Measurements from ENCODE around the gene CTNNA3.

CTNNA3 gene

DNA sequence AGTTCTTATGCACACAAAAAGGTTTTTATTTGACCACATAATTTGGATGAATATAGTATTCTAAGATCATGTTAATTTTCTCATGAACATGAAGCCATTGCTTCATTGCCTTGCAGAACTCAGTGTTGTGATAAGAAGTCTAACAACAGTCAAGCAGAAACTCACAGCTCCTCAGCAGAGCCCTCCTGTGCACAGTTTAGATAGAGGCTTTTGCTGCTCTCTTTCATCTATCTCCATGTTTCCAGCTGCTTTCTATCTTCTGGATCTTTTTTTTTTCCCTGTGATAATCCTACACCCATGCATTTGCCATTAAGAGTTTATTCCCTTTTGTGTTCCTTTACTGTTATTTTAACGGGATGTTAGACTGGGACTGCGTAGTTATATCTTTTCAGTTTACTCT is 1327.8 kb downstream of the CTNNA3 start:
- no peak overlapping the region for H3K4me3 ChIP-seq (ENCODE audit: low read length, poor library complexity, severe bottlenecking)
- H4K20me1 ChIP-seq (ENCODE audit: insufficient read depth, low read length, poor library complexity, severe bottlenecking) = no peaks in the 10 kb centered on the region
- no peaks in the 10 kb centered on the region for H3K27me3 ChIP-seq (ENCODE audit: insufficient read depth, low read length, poor library complexity, severe bottlenecking)
- TF ChIP-seq, protein P1, sequence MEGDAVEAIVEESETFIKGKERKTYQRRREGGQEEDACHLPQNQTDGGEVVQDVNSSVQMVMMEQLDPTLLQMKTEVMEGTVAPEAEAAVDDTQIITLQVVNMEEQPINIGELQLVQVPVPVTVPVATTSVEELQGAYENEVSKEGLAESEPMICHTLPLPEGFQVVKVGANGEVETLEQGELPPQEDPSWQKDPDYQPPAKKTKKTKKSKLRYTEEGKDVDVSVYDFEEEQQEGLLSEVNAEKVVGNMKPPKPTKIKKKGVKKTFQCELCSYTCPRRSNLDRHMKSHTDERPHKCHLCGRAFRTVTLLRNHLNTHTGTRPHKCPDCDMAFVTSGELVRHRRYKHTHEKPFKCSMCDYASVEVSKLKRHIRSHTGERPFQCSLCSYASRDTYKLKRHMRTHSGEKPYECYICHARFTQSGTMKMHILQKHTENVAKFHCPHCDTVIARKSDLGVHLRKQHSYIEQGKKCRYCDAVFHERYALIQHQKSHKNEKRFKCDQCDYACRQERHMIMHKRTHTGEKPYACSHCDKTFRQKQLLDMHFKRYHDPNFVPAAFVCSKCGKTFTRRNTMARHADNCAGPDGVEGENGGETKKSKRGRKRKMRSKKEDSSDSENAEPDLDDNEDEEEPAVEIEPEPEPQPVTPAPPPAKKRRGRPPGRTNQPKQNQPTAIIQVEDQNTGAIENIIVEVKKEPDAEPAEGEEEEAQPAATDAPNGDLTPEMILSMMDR (conservative IDR thresholded peaks at IDR 0.05; ENCODE audit: low read length) = no peak
- TF ChIP-seq EZH2phosphoT487 (IDR thresholded peaks at IDR 0.05; ENCODE audit: borderline replicate concordance) = no peak
- H3F3A ChIP-seq (ENCODE audit: low read depth) = no peaks in the 10 kb centered on the region
- H3K36me3 ChIP-seq (ENCODE audit: insufficient read depth, low read length) = no peaks in the 10 kb centered on the region
- no peak overlapping the region for H3K4me2 ChIP-seq (ENCODE audit: low read depth, low read length, poor library complexity, severe bottlenecking)
- no peaks in the 10 kb centered on the region for H3K79me2 ChIP-seq (ENCODE audit: insufficient read depth, low read length)
- no peaks in the 10 kb centered on the region for H3K9me3 ChIP-seq (ENCODE audit: insufficient read depth, low read depth, low read length)
- H3K4me1 ChIP-seq (ENCODE audit: insufficient read depth, low read length, poor library complexity, severe bottlenecking) = no peaks in the 10 kb centered on the region
- no peak overlapping the region for H3K9ac ChIP-seq (ENCODE audit: low read depth, low read length, poor library complexity, severe bottlenecking)
- H3K9me2 ChIP-seq (replicated peaks; ENCODE audit: low read depth, low read length) = no peaks in the 10 kb centered on the region
- H2AFZ ChIP-seq (ENCODE audit: low read length) = no peak overlapping the region

DNA sequence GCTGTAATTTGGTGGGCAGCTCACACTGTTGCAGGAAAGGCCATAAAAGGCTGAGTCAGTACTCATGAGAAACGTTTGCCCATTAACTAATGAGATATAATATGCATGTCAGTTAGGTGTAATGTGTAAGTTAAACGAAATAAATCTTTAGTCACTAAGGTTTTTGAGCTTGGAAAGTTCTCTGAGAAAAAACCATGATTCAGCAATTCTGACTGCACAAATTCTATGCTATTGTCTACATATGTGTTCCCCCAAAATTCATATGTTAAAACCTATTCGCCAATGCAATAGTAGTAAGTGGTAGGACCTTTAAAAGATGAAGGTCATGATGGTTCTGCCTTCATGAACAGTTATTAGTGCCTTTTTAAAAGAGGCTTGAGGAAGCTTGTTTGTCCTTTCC is 1329.8 kb downstream of the CTNNA3 start:
- no peaks in the 10 kb centered on the region for H3K36me3 ChIP-seq (ENCODE audit: insufficient read depth, low read length)
- H3K27me3 ChIP-seq (ENCODE audit: insufficient read depth, low read length, poor library complexity, severe bottlenecking) = no peaks in the 10 kb centered on the region
- no peaks in the 10 kb centered on the region for H3F3A ChIP-seq (ENCODE audit: low read depth)
- H3K4me2 ChIP-seq (ENCODE audit: low read depth, low read length, poor library complexity, severe bottlenecking) = no peak overlapping the region
- no peak overlapping the region for H2AFZ ChIP-seq (ENCODE audit: low read length)
- no peaks in the 10 kb centered on the region for H3K4me1 ChIP-seq (ENCODE audit: insufficient read depth, low read length, poor library complexity, severe bottlenecking)
- H3K9ac ChIP-seq (ENCODE audit: low read depth, low read length, poor library complexity, severe bottlenecking) = no peak overlapping the region
- H3K79me2 ChIP-seq (ENCODE audit: insufficient read depth, low read length) = no peaks in the 10 kb centered on the region
- H3K9me3 ChIP-seq (ENCODE audit: insufficient read depth, low read depth, low read length) = no peaks in the 10 kb centered on the region
- TF ChIP-seq, protein P1 (conservative IDR thresholded peaks at IDR 0.05; ENCODE audit: low read length) = no peak
- TF ChIP-seq EZH2phosphoT487 (IDR thresholded peaks at IDR 0.05; ENCODE audit: borderline replicate concordance) = no peak
- H3K4me3 ChIP-seq (ENCODE audit: low read length, poor library complexity, severe bottlenecking) = no peak overlapping the region
- H4K20me1 ChIP-seq (ENCODE audit: insufficient read depth, low read length, poor library complexity, severe bottlenecking) = no peaks in the 10 kb centered on the region
- H3K9me2 ChIP-seq (replicated peaks; ENCODE audit: low read depth, low read length) = no peaks in the 10 kb centered on the region

- Histone ChIP-seq H3K4me1 (ENCODE audit: insufficient read depth, low read length, poor library complexity, severe bottlenecking) (no peaks in the 10 kb centered on the region), H3K27me3 (ENCODE audit: insufficient read depth, low read length, poor library complexity, severe bottlenecking) (no peaks in the 10 kb centered on the region), H3F3A (ENCODE audit: low read depth) (no peaks in the 10 kb centered on the region), H3K79me2 (ENCODE audit: insufficient read depth, low read length) (no peaks in the 10 kb centered on the region), H2AFZ (ENCODE audit: low read length) (no peak overlapping the region), H4K20me1 (ENCODE audit: insufficient read depth, low read length, poor library complexity, severe bottlenecking) (no peaks in the 10 kb centered on the region), H3K9me2 (replicated peaks; ENCODE audit: low read depth, low read length) (no peaks in the 10 kb centered on the region), H3K36me3 (ENCODE audit: insufficient read depth, low read length) (no peaks in the 10 kb centered on the region), H3K4me3 (ENCODE audit: low read length, poor library complexity, severe bottlenecking) (no peak overlapping the region), H3K9ac (ENCODE audit: low read depth, low read length, poor library complexity, severe bottlenecking) (no peak overlapping the region), H3K4me2 (ENCODE audit: low read depth, low read length, poor library complexity, severe bottlenecking) (no peak overlapping the region), H3K9me3 (ENCODE audit: insufficient read depth, low read depth, low read length) (no peaks in the 10 kb centered on the region)
- no peak for TF ChIP-seq EZH2phosphoT487 (IDR thresholded peaks at IDR 0.05; ENCODE audit: borderline replicate concordance)
- TF ChIP-seq, protein P1 (conservative IDR thresholded peaks at IDR 0.05; ENCODE audit: low read length) = no peak
Measured at GRCh38 chr10:66365686-66366085, 1330.3 kb downstream of the CTNNA3 start.
